ENCODE results near the gene PKN2.
"Not testable (repeated sequence)": the region's sequence is repeated elsewhere in the genome, so short reads cannot be mapped to it uniquely, and the experiment has no call there.

The PKN2 gene

GRCh38 chr1:88880717-88881116, 196.6 kb downstream of the PKN2 start:
- DNase-seq (ENCODE audit: low spot score): not testable (repeated sequence)

GRCh38 chr1:88883156-88883555, 199.1 kb downstream of the PKN2 start:
- DNase-seq (ENCODE audit: low spot score): no peak
